B cell (primary cell): ENCODE results near the gene TWIST2. TPM values are rescaled to one million over a fixed set of nuclear protein-coding genes. Genes with fewer than 3 reads are reported as not detected.

ENCODE experiments used
- ATAC-seq: fragments of 200-7000 bp; cut with Tn5 transposase; one replicate; pipeline ENCODE4 v1.10.0; 2021; ENCODE audit warnings: low read depth, mild to moderate bottlenecking, moderate number of reproducible peaks, moderate library complexity
- CTCF ChIA-PET: fragments of 350-600 bp; sonication (Branson Sonifier 250); formaldehyde crosslinking; loops from one replicate; lab custom pipeline; 2021; ENCODE audit warnings: antibody characterized with exemption, inconsistent platforms; lab: Charles Lee
- POLR2A ChIA-PET: fragments of 350-600 bp; sonication (Branson Sonifier 250); formaldehyde crosslinking; loops from one replicate; lab custom pipeline; 2021; ENCODE audit warnings: antibody characterized with exemption; lab: Charles Lee
- DNase-seq: peaks from one replicate; pipeline ENCODE4 v3.0.0; 2013
- H2AFZ ChIP-seq: 2 replicates; pipeline ENCODE4 v1.6.1; 2012; ENCODE audit warnings: mild to moderate bottlenecking, low read depth, low read length; ENCODE audit not compliant: insufficient read depth, poor library complexity, severe bottlenecking
- H3K27ac ChIP-seq, 2 donors: 1 replicate in 1 of 2; 2 replicates in 1 of 2; pipeline ENCODE4 v1.5.1; 2012 to 2013; ENCODE audit warnings: low read length in 2 of 2, mild to moderate bottlenecking in 2 of 2, moderate library complexity in 1 of 2
- H3K27me3 ChIP-seq, 4 experiments: fragments of 200-600 bp in 1 of 4; sonication (generic) in 1 of 4; replicated peaks in 1 of 4; 1 replicate in 2 of 4; 2 replicates in 2 of 4; pipeline versions ENCODE4 v1.6.1 to v1.7.0; 2013 to 2016; ENCODE audit warnings: low read length in 3 of 4, mild to moderate bottlenecking in 2 of 4, mixed read lengths in 1 of 4, moderate library complexity in 1 of 4; ENCODE audit not compliant: insufficient read depth in 4 of 4, control insufficient read depth in 3 of 4; ENCODE audit errors: control extremely low read depth in 1 of 4
- H3K36me3 ChIP-seq, 2 experiments: replicated peaks in 1 of 2; 1 replicate in 1 of 2; 2 replicates in 1 of 2; pipeline versions ENCODE4 v1.6.1 to v1.7.1; 2013; ENCODE audit warnings: low read length in 1 of 2; ENCODE audit not compliant: insufficient read depth in 2 of 2, control insufficient read depth in 1 of 2; ENCODE audit errors: control extremely low read depth in 1 of 2, extremely low read depth in 1 of 2
- H3K4me1 ChIP-seq, 2 donors: fragments of 200-600 bp in 1 of 2; sonication (generic) in 1 of 2; 1 replicate in 1 of 2; 2 replicates in 1 of 2; pipeline versions ENCODE4 v1.5.1 to v1.6.1; 2013 to 2017; ENCODE audit warnings: low read length in 2 of 2; ENCODE audit not compliant: control insufficient read depth in 2 of 2, insufficient read depth in 2 of 2
- H3K4me2 ChIP-seq: replicated peaks from 2 replicates; pipeline ENCODE3; 2012; ENCODE audit warnings: mild to moderate bottlenecking, low read depth, low read length; ENCODE audit not compliant: poor library complexity, severe bottlenecking
- H3K4me3 ChIP-seq, 5 experiments: fragments of 200-600 bp in 1 of 5; sonication (generic) in 1 of 5; 1 replicate in 3 of 5; 2 replicates in 2 of 5; pipeline versions ENCODE4 v1.5.1 to v1.7.0; 2011 to 2016; ENCODE audit warnings: low read length in 4 of 5, mild to moderate bottlenecking in 4 of 5, low read depth in 2 of 5, control low read depth in 1 of 5, moderate library complexity in 1 of 5; ENCODE audit not compliant: insufficient read depth in 1 of 5; ENCODE audit errors: control extremely low read depth in 1 of 5, extremely low read depth in 1 of 5
- H3K79me2 ChIP-seq: fragments of 200-600 bp; sonication (generic); one replicate; pipeline ENCODE4 v1.6.0; 2016; ENCODE audit warnings: low read length; ENCODE audit not compliant: control insufficient read depth, insufficient read depth
- H3K9ac ChIP-seq: fragments of 200-600 bp; sonication (generic); 2 replicates; pipeline ENCODE4 v1.6.1; 2017; ENCODE audit warnings: mild to moderate bottlenecking, low read length, moderate library complexity
- H3K9me3 ChIP-seq, 3 donors: one replicate each; pipeline versions ENCODE4 v1.6.1 to v1.7.1; 2013; ENCODE audit warnings: low read length in 2 of 3; ENCODE audit not compliant: control insufficient read depth in 2 of 3, insufficient read depth in 1 of 3; ENCODE audit errors: control extremely low read depth in 1 of 3
- H4K20me1 ChIP-seq: 2 replicates; pipeline ENCODE4 v1.6.0; 2012; ENCODE audit warnings: mild to moderate bottlenecking, low read length; ENCODE audit not compliant: insufficient read depth, control insufficient read depth, poor library complexity, severe bottlenecking
- H3K27ac Mint-ChIP-seq: one replicate; pipeline ENCODE4 v1.8.0; 2021; ENCODE audit warnings: mixed read lengths
- H3K27me3 Mint-ChIP-seq: one replicate; pipeline ENCODE4 v1.8.0; 2021; ENCODE audit warnings: mixed read lengths
- H3K4me1 Mint-ChIP-seq: one replicate; pipeline ENCODE4 v1.8.0; 2021; ENCODE audit warnings: mixed read lengths
- H3K4me3 Mint-ChIP-seq: one replicate; pipeline ENCODE4 v1.8.0; 2021; ENCODE audit warnings: mixed read lengths
- H3K9me3 Mint-ChIP-seq: one replicate; pipeline ENCODE4 v1.8.0; 2022; ENCODE audit warnings: mixed read lengths; ENCODE audit not compliant: insufficient read depth
- EZH2 ChIP-seq: IDR thresholded peaks from 2 replicates; pipeline ENCODE4 v1.6.1; 2012; ENCODE audit warnings: borderline replicate concordance, low read depth, mild to moderate bottlenecking, moderate library complexity, low read length; ENCODE audit not compliant: insufficient read depth, poor library complexity, severe bottlenecking
- WGBS: methylation state at CpG from one replicate; pipeline ENCODE4 v1.1.5; 2013; ENCODE audit warnings: missing lambda C conversion rate; ENCODE audit not compliant: insufficient coverage; 5-methylcytosine and 5-hydroxymethylcytosine counted together
- intact Hi-C: fragments of 100-400 bp; cut with micrococcal nuclease; formaldehyde crosslinking; loops from one replicate; pipeline ENCODE4 v1.10.0; 2022
- polyA plus RNA-seq: library from polyadenylated mRNA; depleted of rRNA; stranded (reverse); fragments of >200 nt; gene quantifications from 2 replicates; pipeline ENCODE4 v1.2.3, GENCODE V29; 2012
- total RNA-seq, 2 donors: library from RNA; stranded (reverse); fragments of 120-200 nt in 1 of 2; gene quantifications; 1 replicate in 1 of 2; 2 replicates in 1 of 2; pipeline versions ENCODE4 v1.2.3 to v1.2.4, GENCODE V29; 2013 to 2022
- TF ChIP-seq, protein P1 (sequence below): fragments of 200-600 bp; IDR thresholded peaks from one replicate; pipeline ENCODE4 v1.8.0; 2022; ENCODE audit warnings: antibody characterized with exemption, mild to moderate bottlenecking

The TWIST2 gene
- total and polyA plus RNA-seq, 2 donors (not counting 1 experiment from before 2014, with no cell fraction given) = 0.07 TPM; not detected in 1

DNA sequence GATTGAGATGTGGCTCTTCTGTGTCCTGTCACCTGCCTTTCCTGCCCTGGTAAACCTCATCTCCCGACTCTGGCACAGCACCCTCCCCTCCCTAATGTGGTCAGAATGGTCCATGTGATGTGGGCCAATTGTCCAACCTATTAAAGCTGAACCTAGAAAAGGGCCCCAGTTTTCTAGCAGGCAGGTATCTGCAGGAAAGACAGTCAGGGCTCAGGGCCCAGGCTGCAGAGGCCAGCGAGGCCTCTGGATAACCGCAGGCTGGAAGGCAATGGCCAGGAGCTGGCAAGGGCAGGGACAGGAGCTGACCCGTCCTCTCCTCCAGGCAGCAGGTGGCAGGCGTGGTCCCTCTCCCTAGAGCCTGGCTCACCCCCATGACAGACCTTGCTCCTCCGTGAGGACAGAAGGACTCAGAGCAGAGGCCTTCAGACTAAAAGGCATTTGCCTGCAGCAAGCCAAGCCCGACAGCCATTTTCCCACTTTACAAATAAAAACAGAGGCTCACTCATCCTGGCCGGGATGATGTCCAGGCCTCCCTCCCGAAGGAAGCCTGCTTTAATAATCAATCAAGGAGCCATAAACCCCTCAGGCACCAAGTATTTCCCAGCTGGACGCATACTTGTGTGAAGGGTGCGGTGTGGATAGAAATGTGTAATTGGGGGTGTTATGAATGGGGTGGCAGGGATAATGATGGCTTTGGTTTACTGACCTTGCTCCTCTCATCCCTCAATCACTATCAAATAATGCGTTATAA is 107.1 kb downstream of the TWIST2 start:
- H3K27ac Mint-ChIP-seq = no peak overlapping the region
- POLR2A ChIA-PET = no interaction called here
- 85% methylated on average over 7 of the region's 12 CpGs for WGBS
- no peaks in the 10 kb centered on the region for H3K4me1 Mint-ChIP-seq
- Histone ChIP-seq H4K20me1 (no peaks in the 10 kb centered on the region), H2AFZ (no peak overlapping the region), H3K4me2 (no peak overlapping the region), H3K4me1 (no peaks in the 10 kb centered on the region), H3K27me3 (peaks cover 0 to 8% (median 0%) of the 10 kb centered on the region in 4 experiments), H3K27ac (no peak overlapping the region), H3K79me2 (no peaks in the 10 kb centered on the region), H3K4me3 (no peak overlapping the region), H3K36me3 (no peaks in the 10 kb centered on the region), H3K9me3 (no peaks in the 10 kb centered on the region), H3K9ac (no peak overlapping the region)
- no peaks in the 10 kb centered on the region for H3K9me3 Mint-ChIP-seq
- H3K4me3 Mint-ChIP-seq = no peak overlapping the region
- CTCF ChIA-PET = interaction anchor here (1.3 kb wide), 1 partner anchor 14 kb away, joined by 4 read pairs; no protein-coding TSS in a partner anchor
- DNase-seq (no peak), ATAC-seq (no peak)
- intact Hi-C loops = no loop called here
- peaks cover 31% of the 10 kb centered on the region for H3K27me3 Mint-ChIP-seq
- TF ChIP-seq, protein P1, sequence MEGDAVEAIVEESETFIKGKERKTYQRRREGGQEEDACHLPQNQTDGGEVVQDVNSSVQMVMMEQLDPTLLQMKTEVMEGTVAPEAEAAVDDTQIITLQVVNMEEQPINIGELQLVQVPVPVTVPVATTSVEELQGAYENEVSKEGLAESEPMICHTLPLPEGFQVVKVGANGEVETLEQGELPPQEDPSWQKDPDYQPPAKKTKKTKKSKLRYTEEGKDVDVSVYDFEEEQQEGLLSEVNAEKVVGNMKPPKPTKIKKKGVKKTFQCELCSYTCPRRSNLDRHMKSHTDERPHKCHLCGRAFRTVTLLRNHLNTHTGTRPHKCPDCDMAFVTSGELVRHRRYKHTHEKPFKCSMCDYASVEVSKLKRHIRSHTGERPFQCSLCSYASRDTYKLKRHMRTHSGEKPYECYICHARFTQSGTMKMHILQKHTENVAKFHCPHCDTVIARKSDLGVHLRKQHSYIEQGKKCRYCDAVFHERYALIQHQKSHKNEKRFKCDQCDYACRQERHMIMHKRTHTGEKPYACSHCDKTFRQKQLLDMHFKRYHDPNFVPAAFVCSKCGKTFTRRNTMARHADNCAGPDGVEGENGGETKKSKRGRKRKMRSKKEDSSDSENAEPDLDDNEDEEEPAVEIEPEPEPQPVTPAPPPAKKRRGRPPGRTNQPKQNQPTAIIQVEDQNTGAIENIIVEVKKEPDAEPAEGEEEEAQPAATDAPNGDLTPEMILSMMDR = no peak
- TF ChIP-seq EZH2 = no peak
